GM18861 (cell line): ENCODE measurements around the gene KIF12.
"Not testable (repeated sequence)": the region's sequence is repeated elsewhere in the genome, so short reads cannot be mapped to it uniquely, and the experiment has no call there.

Source experiments
- ATAC-seq: cut with Tn5 transposase; IDR thresholded peaks from one replicate; pipeline ENCODE4 v1.9.1; 2021; ENCODE audit not compliant: unreplicated experiment

Gene KIF12

GRCh38 chr9:114049441-114050225 is 49.5 kb downstream of the KIF12 start:
- no peak for ATAC-seq

GRCh38 chr9:114048533-114049415 is 50.3 kb downstream of the KIF12 start:
- no peak for ATAC-seq

- no peak for ATAC-seq
Measured at GRCh38 chr9:114047717-114048116, 51.4 kb downstream of the KIF12 start.

- ATAC-seq = no peak
Measured at GRCh38 chr9:114046875-114047274, 52.2 kb downstream of the KIF12 start.

- ATAC-seq = no peak
Measured at GRCh38 chr9:114046237-114046755, 52.8 kb downstream of the KIF12 start.

DNA sequence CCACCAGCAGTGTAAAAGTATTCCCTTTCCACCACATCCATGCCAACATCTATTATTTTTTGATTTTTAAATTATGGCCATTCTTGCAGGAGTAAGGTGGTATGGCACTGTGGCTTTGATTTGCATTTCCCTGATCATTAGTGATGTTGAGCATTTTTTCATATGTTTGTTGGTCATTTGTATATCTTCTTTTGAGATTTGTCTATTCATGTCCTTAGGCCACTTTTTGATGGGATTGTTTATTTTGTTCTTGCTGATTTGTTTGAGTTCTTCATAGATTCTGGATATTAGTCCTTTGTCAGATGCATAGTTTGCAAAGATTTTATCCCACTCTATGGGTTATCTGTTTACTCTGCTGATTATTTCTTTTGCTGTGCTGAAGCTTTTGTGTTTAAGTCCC is 55.4 kb downstream of the KIF12 start:
- not testable (repeated sequence) for ATAC-seq
